HFFc6 (cell line): ENCODE results near the gene PRDM16. TPM values are rescaled to one million over a fixed set of nuclear protein-coding genes. Genes with fewer than 3 reads are reported as not detected.

Experiments
- DNase-seq: peaks from one replicate; pipeline ENCODE4 v3.0.0-alpha.2; 2018
- H3K27ac Mint-ChIP-seq: 2 replicates; pipeline ENCODE4 v1.8.0; 2020; ENCODE audit warnings: mild to moderate bottlenecking, mixed read lengths
- H3K27me3 Mint-ChIP-seq: 2 replicates; pipeline ENCODE4 v1.8.0; 2021; ENCODE audit warnings: mild to moderate bottlenecking, moderate library complexity, mixed read lengths; ENCODE audit not compliant: insufficient read depth
- H3K36me3 Mint-ChIP-seq: 2 replicates; pipeline ENCODE4 v1.8.0; 2021; ENCODE audit warnings: low read depth, mixed read lengths
- H3K4me1 Mint-ChIP-seq: 2 replicates; pipeline ENCODE4 v1.8.0; 2020; ENCODE audit warnings: low read depth, mixed read lengths
- H3K4me3 Mint-ChIP-seq: 2 replicates; pipeline ENCODE4 v1.8.0; 2020; ENCODE audit warnings: mild to moderate bottlenecking, moderate library complexity, mixed read lengths
- H3K9me3 Mint-ChIP-seq: 2 replicates; pipeline ENCODE4 v1.8.0; 2020; ENCODE audit warnings: mild to moderate bottlenecking, mixed read lengths
- total RNA-seq, 6 experiments: library from RNA; stranded (reverse); fragmentation: NEBNext Ultra II Directional; extraction: Animal tissue kit (Norgen Biotek cat#: 25700); gene quantifications; 2 replicates in 1 of 6; 3 replicates in 5 of 6; pipeline ENCODE4 v1.2.3, GENCODE V29; 2021
- TF ChIP-seq, protein P1 (sequence below): fragments of 200-600 bp; sonication (generic); IDR thresholded peaks from 2 replicates; pipeline ENCODE4 v1.5.0; 2021; ENCODE audit warnings: antibody characterized with exemption, mild to moderate bottlenecking

The PRDM16 gene
- total RNA-seq, 6 experiments from 2014 or later: not detected

DNA sequence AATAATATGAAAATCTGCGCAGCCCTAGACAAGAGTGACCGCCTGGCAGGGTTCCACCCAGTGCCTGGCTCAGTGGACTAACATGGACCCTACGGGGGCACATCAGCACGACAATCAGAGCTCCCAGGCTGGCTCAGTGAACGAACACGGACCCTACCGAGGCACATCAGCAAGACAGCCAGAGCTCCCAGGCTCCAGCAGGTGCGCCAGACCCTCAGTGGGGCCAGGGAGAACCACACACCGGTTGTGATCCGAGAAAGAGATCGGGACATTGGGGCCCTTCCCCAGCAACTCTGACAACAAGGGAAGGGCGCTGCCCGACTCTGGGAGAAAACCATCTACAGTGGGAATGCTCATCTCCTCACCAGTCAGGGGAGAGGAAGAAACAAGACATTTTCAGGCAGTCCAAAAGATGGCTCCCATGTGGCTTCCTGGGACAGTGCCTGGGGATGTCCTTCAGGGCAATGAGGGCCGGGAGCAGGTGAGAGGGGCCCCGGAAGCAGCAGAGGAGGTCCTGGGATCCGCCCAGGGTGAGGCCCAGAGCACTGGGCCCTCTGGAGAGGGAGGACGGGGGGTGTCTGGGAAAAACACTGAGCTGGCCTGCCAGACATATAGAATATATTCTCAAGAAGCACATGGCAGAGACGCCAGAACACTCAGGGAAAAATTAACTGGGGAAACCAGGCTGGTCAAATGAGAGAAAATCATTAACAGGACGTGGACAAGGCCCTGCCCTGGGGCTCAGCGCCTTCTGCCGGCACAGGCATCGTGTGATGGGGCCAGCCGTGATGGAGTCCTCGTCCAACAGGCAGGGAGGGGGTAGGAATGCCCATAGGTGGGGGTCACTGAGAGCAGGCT, 390.3 kb downstream of the PRDM16 start:
- no peaks in the 10 kb centered on the region for H3K9me3 Mint-ChIP-seq
- H3K4me3 Mint-ChIP-seq: no peak overlapping the region
- TF ChIP-seq, protein P1, sequence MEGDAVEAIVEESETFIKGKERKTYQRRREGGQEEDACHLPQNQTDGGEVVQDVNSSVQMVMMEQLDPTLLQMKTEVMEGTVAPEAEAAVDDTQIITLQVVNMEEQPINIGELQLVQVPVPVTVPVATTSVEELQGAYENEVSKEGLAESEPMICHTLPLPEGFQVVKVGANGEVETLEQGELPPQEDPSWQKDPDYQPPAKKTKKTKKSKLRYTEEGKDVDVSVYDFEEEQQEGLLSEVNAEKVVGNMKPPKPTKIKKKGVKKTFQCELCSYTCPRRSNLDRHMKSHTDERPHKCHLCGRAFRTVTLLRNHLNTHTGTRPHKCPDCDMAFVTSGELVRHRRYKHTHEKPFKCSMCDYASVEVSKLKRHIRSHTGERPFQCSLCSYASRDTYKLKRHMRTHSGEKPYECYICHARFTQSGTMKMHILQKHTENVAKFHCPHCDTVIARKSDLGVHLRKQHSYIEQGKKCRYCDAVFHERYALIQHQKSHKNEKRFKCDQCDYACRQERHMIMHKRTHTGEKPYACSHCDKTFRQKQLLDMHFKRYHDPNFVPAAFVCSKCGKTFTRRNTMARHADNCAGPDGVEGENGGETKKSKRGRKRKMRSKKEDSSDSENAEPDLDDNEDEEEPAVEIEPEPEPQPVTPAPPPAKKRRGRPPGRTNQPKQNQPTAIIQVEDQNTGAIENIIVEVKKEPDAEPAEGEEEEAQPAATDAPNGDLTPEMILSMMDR: no peak
- H3K27ac Mint-ChIP-seq: no peak overlapping the region
- no peaks in the 10 kb centered on the region for H3K36me3 Mint-ChIP-seq
- H3K27me3 Mint-ChIP-seq: peaks cover 31% of the 10 kb centered on the region
- no peak for DNase-seq
- H3K4me1 Mint-ChIP-seq: peaks cover 9% of the 10 kb centered on the region; the same call in 1 of the 2 replicates

DNA sequence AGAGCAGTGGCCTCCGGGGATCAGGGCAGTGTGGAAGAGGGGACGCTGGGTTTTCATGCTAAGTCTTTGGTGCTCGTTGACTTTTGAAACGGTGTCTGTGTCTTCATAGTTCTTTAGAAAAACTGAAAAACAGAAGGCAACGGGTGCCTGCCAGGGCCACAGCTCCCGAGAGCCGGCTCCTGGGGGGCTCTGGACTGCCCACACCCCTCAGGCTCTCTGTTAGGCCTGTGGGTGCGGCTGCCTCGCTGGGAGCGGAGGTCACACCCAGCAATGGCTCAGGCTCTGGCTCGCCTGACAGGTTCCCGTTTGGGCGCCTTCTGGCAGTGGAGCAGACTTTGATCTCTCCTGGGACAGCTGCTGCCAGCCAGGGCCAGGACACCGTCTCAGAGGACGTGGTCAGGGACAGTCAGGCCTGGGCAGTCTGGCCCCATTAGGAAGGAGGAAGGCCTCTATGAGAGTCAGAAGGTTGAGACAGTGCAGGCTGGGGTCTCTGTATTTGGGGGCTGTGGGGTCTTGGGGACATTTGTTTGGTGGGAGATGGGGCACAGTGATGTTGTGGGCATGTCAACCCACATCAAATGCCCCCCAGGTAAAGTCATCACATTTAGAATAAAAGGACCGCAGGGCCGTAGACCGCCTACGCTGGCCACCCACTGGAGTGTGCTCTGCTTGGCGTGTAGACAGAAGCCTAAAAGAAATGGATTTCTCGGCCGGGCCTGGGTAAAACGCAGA, 391.1 kb downstream of the PRDM16 start:
- Mint-ChIP-seq H3K4me3 (no peak overlapping the region), H3K9me3 (no peaks in the 10 kb centered on the region), H3K4me1 (peaks cover 9% of the 10 kb centered on the region; the same call in 1 of the 2 replicates), H3K27me3 (peaks cover 33% of the 10 kb centered on the region), H3K27ac (no peak overlapping the region), H3K36me3 (no peaks in the 10 kb centered on the region)
- no peak for DNase-seq
- TF ChIP-seq, protein P1: no peak

DNA sequence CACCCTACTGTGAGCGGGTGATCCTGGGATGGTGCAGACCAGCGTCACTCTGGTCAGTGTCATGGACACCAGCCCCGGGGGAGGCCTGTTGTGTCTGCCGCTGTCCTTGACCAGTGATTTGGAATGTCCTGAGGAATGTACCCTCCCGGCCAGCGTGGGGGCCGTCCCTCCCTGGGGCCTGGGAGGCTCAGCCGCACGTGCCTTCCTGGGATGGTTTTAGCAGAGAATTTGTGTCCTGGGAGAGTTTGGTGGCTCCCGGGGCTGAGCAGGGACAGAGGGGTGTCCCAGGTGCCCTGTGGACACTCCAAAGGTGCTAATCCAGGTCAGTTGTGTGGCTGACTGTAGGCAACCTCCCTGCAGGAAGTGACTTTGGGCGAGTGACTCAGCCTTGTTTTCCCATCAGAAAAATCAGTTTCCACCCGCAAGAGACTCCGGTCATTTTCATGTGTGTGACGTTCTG, 391.7 kb downstream of the PRDM16 start:
- Mint-ChIP-seq H3K27me3 (peaks cover 31% of the 10 kb centered on the region), H3K27ac (no peak overlapping the region), H3K4me1 (peaks cover 9% of the 10 kb centered on the region; the same call in 1 of the 2 replicates), H3K9me3 (no peaks in the 10 kb centered on the region), H3K4me3 (no peak overlapping the region), H3K36me3 (no peaks in the 10 kb centered on the region)
- TF ChIP-seq, protein P1: no peak
- DNase-seq: no peak

DNA sequence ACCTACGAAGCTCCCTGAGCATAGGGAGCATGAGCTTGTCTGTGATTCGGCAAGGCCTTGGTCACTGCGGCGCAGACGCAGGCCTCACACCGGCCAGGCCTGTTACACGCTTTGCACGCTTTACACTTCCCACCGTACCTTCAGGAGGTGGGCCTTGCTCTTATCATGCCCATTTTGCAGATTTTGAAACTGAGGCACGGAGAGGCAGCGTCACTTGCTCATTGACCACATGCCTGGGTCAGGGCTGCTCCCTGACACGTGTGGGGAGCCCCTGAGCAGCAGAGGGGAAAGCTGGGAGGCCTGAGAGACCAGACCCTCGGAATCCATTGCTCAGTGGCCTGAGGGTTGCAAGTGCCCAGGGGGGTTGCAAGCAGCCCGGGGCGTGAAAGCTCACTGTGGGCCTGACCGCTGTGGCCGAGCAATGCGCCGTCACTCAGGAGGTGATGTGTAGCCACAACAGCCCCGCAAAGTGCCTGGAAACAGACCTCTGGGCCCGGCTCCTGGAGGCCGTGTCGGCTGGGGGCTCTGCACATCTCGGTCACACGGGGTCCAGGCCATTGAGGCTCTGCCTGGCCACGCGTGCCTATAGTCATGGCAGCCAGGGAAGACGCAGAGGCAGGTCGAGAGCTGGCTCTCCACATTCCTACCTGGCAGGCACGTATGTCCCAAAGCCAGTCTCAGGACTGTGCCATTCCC, 392.4 kb downstream of the PRDM16 start:
- Mint-ChIP-seq H3K27ac (no peak overlapping the region), H3K36me3 (no peaks in the 10 kb centered on the region), H3K4me1 (peaks cover 9% of the 10 kb centered on the region; the same call in 1 of the 2 replicates), H3K4me3 (no peak overlapping the region), H3K27me3 (peaks cover 35% of the 10 kb centered on the region), H3K9me3 (no peaks in the 10 kb centered on the region)
- no peak for DNase-seq
- TF ChIP-seq, protein P1: no peak

DNA sequence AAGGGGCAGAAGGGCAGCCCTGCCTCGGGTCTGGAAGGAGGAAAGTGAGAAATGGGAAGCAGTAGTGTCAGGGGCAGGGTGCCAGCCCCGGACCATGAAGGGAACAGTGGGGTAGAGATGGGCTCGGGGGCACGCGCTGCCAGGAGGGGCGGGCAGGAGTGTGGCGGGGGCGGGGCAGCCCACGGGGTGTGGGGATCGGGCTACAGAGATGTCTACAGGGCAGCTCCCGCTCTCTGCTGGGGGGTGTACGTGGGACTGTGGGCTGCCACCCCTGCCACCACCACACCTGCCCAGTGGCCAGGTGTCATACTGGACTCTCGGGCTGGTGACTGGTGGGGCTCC, 392.9 kb downstream of the PRDM16 start:
- Mint-ChIP-seq H3K27ac (no peak overlapping the region), H3K4me1 (peaks cover 9% of the 10 kb centered on the region; the same call in 1 of the 2 replicates), H3K36me3 (no peaks in the 10 kb centered on the region), H3K9me3 (no peaks in the 10 kb centered on the region), H3K27me3 (peaks cover 36% of the 10 kb centered on the region), H3K4me3 (no peak overlapping the region)
- DNase-seq: no peak
- TF ChIP-seq, protein P1: no peak
